GM20431 (cell line): Measurements from ENCODE around the gene SVEP1.

Source experiments
- in situ Hi-C: fragments of 300-500 bp; cut with MseI, MboI; formaldehyde crosslinking; loops from one replicate; pipeline ENCODE4 v1.15.0; 2020; ENCODE audit warnings: low sequenced_read_pairs; ENCODE audit not compliant: unreplicated experiment

Gene SVEP1

DNA sequence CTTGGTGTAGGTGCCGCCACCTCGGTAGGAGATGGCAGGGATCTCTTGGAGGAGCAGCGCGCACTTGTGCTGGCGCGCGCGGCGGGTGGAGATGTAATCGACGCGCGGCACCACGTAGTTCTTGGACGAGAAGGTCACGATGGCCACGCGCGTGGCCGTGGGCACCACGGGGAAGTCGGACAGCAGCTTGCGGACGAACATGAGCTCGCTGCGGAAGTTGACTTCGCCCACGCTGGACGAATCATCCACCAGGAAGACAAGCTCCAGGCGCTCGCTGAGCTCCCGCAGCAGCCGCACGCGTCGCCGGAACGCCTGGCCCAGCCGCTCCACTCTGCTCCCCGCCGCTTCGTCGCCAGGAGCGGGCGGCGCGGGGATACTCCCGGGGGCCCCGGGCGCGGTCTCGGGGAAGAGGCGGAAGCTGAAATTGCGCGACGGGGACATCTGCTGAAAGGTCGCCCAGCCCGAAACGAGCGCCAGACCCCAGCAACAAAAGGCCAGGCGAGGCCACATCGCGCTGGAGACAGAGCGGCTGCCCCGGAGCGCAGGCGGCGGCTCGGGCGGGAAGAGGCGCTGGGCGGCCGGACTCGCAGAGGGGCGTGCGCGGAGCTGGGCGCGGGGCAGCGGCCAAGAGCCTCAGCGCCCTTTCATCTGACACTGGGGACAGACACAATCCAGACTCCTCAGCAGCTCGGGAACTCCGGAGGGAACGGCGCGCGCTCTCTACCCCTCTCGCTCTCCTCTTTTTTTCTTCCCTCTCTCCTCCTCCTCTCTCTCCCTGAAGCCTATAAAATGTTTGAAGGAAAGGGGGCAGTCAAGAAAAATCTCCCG lies at the start of gene SVEP1:
Gene SVEP1, minus strand, starts transcription at position 708 of the 828 bp plus-strand sequence. Its CDS starts 198 bp downstream, at position 510.
- in situ Hi-C loops, result no loop called here

DNA sequence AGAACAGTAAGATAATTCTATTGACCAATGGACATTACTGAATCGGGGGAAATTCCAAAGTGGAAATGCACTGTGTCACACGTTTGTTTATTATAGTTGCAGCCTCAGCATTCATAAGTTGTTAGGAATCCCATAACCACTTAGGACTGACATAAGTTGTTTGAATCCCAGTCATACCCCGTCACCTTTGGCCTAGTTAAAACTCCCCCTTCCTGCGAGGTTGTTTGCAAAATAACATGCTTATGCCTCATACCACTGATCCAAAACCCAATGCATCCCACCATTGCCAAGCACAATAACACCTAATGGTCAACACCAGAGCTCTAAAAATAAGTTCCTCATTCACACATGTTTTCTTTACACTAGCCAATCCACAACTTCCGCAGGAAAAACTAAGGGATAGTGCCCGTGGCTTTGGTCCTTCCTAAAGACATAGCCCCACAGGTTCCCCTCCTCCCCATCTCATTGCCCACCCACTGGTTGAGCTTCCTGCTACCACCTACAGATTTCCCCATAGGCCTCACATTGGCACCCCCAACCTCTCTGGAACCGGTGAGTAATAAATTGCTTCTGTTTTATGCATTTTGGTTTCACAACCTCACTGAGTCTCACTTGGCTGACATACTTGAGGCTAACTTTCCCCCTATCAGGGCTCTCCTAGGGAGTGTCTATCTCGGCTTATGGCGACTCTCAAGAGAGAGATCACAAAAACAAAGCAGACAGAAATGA lies 46.7 kb upstream of the SVEP1 start:
- in situ Hi-C loops, result loop anchor here (25.0 kb wide), 1 partner anchor 661 kb away; no protein-coding TSS in a partner anchor

DNA sequence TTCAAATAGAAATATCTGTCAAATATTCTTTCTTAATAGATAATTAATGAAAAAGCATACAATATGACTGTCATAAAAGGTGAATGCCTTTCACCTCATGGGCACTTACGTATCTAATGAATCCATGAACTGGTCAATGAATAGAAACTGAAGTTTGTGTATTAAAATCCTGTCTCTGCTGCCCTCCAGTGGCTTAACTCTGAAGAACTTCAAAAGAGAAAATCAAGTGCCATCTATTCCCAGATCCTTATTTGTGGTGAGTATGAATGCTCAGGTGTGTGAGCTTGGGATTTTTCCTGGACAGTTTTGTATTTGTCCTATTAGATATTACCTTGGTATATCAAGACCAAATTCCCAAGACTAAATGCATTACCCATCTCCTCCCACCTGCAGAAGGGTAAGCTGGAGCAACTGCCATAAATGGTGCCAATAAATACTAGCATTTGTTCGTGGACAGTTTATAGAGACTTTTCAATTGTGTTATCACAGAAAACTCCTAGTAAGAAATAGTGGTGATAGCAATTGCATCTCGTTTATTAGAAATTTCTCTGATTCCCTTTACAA lies 44.0 kb upstream of the SVEP1 start:
- in situ Hi-C loops, result loop anchor here (25.0 kb wide), 1 partner anchor 436 kb away; no protein-coding TSS in a partner anchor

DNA sequence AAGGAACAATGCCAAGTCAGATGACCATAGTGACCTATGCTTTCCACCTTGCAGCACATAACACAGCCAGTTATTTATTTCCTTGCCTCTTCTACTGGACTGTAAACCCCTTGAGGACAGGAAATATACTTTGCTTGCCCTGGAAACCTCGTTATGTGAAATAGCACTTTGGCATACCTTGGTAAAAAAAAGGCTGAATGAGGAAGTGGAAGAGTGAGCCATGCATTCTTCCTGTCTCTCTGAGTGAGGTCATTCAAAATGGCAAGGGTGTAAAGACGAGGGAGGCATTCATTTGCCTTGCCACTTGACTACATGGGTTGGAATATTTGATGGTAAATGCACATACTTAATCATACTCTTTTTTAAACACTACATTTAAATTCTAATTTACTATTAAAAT lies 42.8 kb upstream of the SVEP1 start:
- in situ Hi-C loops, result loop anchor here (25.0 kb wide), 1 partner anchor 435 kb away; no protein-coding TSS in a partner anchor

DNA sequence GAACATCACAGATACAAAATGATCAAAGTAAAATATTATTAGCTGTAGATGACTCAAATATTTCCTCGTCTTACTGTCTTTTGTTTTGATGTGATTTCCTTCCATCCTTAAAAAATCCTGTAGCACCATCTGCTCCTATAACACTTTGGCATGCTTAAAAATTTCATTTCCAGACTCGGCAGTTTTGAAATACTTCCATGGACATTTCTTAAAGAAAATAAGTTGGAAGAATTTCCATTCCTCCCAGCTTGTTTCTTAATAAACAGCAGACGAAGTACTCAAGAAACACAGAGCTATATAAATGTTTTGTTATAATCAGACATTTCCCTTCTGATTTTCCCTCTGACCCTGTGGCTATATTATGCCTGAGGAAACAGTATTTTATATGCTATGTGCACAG lies 41.2 kb upstream of the SVEP1 start:
- in situ Hi-C loops, result loop anchor here (25.0 kb wide), 1 partner anchor 433 kb away; no protein-coding TSS in a partner anchor

DNA sequence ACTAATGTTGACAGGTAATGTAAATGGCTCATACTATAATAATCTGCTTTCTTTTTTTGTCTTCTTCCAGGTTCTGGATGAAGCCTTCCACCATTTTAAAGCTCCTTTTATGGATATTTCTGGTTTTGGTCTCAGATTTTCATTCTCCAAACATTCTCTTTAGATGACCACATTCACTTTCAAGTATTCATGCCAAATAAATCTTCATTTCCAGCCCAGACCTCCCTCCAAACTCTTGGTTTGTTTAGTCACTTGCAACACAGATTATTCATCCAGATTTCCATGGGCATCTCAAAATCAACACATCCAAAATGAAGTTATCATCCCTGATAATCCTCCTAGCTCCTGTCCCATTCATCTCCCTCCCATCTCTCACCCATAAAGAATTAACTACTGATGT lies 40.3 kb upstream of the SVEP1 start:
- in situ Hi-C loops, result loop anchor here (25.0 kb wide), 1 partner anchor 433 kb away; no protein-coding TSS in a partner anchor

DNA sequence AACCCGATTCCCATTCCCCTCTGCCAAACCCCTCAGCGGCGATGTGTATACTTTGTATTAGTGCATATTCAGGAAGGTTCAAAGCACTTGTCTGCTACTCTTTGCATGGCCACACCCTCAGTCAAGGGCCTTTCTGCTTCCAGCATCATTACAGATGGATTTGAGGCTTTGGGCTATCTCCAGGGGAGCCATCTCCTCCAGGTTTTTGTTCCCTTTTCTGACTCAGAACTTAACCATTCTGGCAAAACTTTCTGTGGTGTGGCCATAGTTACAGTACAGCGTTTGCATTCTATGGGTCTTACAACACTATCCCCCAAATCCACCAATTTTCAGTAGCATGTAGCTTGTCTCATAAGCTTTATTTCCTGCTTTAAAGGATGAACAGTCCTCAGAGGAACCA lies 36.0 kb upstream of the SVEP1 start:
- in situ Hi-C loops, result loop anchor here (25.0 kb wide), 1 partner anchor 428 kb away; no protein-coding TSS in a partner anchor

DNA sequence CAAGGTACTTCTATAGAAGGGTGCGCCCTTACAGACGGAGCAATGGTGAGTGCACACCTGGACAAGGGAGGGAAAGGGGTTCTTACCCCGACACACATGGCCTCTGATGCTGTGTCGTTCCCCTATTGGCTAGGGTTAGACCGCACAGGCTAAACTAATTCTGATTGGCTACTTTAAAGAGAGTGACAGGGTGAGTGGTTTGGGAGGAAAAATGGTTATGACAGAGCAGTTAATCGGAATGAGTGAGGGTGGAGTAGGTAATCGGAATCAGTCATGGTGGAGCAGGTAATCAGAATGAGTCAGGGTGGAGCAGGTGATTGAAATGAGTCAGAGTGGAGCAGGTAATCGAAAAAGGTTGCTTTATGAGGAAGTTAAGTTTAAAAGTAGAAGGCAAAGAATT lies 35.0 kb upstream of the SVEP1 start:
- in situ Hi-C loops, result loop anchor here (25.0 kb wide), 1 partner anchor 427 kb away; no protein-coding TSS in a partner anchor

DNA sequence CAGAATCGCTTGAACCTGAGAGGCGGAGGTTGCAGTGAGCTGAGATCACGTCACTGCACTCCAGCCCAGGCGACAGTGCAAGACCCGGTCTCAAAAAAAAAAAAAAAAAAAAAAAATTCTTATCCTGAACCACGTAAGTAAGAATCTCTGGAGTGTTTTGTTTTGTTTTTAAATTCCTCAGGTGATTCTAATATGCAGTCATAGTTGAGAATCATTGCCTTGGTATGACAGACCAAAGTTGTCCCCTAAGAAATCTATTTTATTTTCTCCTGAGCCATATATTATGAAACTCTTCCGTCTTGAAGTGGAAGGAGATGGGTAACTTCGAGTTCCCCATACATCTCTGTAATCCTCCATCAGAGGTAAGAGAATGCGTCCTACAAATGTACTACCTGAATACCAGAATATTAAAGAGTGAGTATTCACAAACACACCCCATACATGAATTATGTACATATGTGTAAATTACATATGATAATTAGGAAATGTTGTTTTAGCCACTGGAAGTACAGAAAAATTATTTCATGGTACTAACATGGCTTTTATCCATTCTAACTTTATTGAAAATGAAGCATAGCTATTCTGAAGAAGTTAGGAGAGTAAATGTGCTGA lies 26.7 kb upstream of the SVEP1 start:
- in situ Hi-C loops, result loop anchor here (25.0 kb wide), 1 partner anchor 419 kb away; no protein-coding TSS in a partner anchor

DNA sequence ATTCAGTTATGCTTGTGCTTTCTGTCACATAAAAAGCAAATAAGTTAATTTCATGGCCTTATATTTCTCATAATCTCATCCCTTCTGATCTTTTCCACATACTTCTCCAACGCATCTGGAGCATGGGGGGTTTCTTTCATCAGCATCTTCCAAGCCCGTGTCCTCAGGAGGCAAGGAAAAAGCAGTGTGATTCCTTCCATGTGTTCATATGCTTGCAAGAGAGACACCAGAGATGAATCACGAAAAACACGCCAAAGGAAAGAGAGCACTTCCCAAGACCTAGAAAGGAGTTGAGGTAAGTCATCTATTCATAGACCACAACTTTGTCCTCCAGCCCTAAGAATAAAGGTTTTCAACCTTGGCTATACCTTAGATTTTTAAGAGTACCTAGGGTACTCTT lies 26.0 kb upstream of the SVEP1 start:
- in situ Hi-C loops, result loop anchor here (25.0 kb wide), 1 partner anchor 418 kb away; no protein-coding TSS in a partner anchor

DNA sequence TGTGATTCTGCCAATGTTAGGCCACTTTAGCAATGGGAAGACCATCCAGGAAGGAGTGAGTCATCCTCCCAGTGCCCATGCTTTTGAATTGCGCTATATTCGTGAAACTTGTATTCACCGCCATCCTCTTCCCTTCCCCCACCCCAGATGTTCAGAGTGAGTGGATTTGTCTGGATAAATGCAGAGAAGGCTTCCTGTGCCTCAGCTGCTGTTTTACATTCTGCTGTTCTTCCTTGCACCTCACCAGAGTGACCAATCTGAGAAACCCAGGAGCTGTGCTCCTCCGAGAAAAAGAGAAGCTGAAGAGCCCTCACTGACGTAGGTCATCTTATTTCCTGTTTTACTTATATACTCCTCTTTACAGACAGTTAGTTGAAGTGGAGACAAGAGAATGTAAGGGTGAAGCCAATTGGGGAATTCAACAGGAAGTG lies 24.6 kb upstream of the SVEP1 start:
- in situ Hi-C loops, result loop anchor here (25.0 kb wide), 1 partner anchor 417 kb away; no protein-coding TSS in a partner anchor

DNA sequence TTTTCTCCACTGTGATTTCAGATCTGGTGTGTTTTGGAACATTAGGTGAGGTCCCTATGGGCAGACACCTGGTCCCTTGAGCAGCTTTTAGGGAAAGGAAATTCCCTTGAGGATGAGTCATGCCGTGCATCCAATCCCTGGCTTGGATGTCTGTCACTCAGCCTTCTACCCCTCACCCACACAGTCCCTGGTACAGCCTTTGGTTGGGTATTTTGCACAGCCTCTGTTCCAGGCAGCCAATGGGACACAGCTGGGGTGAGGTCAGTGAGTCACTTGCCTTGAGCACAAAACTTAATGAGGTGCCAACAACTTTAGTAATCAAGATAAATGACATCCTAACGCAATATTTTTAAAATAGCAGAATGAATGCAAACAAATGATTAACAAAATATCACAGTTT lies 22.7 kb upstream of the SVEP1 start:
- in situ Hi-C loops, result loop anchor here (25.0 kb wide), 1 partner anchor 415 kb away; no protein-coding TSS in a partner anchor

DNA sequence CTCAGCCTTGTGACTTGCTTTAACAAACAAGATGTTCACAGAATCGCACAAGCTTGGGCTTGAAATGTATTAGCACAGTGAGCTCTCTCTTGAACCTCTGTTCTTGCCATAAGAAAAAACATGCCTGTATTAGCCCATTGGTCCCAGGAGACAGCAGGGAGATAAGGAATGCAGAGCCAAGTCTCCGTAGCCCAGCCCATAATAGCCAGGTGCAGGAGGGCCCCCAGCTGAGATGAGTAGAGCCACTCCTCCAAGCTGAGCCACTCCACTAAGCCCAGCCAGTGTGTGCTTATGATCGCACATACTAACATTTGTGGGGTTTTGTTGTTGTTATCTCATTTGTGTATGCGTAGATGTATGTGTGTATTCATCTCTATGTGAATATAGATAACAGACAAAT lies 21.6 kb upstream of the SVEP1 start:
- in situ Hi-C loops, result loop anchor here (25.0 kb wide), 1 partner anchor 414 kb away; no protein-coding TSS in a partner anchor

DNA sequence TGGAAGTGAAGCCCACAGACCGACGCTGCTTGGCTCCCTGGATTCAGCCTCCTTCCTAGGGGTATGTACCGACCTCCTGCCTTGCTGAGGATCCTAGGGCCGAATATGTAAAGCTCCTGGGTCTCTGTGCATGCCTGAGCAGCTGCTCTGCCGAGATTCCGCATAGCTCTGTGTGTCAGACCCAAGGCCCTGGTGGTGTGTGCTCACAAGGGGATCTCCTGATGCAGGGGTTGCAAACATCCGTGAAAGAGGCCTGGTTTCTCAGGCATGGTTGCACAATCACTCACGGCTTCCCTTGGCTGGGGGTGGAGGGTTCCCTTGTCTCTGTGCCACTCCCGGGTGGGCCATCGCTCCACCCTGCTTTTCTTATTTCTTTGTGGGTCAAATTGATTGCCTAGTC lies 19.9 kb upstream of the SVEP1 start:
- in situ Hi-C loops, result no loop called here

DNA sequence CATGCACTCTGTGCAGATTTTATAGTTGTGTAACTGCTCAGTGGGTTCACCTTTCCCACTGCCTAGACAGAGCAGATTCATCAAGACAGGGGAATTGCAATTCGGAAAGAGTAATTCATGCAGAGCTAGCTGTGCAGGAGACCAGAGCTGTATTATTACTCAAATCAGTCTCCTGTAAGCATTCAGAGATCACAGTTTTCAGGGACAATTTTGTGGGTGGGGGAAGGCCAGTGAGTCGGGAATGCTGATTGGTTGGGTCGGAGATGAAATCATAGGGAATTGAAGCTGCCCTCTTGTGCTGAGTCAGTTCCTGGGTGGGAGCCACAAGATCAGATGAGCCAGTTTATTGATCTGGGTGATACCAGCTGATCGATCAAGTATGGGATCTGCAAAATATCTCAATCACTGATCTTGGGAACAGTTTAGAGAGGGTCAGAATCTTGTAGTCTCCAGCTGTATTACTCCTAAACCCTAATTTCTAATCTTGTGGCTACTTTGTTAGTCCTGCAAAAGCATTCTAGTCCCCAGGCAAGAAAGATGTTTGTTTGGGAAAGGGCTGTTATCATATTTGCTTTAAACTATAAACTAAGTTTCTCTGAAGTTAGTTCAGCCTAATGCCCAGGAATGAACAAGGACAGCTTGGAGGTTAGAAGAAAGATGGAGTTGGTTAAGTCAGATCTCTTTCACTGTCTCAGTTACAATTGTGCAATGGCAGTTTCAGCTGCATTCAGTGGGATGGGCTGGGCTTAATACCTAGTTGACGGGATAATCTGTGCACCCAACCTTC lies 12.7 kb upstream of the SVEP1 start:
- in situ Hi-C loops, result no loop called here

DNA sequence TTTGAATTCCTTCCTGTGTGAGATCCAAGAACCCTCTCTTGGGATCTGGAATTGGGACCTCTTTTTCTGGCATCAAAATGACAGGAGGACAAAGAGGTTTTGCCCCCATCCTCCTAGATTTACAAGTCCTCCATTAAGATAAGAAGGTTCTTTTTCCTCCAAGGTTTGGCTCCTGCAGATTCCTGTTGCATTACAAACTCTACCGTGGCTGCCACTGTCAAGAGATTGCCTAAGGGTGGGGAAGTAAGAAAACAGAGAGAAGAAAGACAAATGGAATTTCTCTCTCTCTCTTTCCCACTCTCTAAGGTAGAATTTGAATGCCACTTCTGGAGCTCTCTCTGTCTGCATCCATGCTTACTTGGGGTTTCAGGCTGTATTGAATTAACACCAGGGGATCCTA lies 12.0 kb upstream of the SVEP1 start:
- in situ Hi-C loops, result no loop called here

DNA sequence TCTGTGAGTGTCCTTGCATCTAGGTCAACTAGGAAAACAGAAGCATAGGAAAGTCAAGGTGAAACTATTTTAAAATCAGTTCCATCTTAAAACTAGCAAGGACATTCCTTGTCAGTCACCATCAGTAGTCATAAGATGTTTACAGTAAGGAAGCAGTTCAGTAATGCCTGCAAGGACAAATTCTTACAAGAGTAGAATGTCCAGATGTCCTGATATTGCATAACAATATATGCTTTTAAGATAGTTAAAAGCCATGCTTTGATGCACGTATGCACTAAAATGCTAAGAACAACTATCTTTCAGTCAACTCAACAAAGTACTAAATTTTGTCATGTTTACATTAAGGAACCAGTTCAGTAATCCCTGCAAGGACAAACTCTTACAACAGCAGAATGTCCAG lies 11.3 kb upstream of the SVEP1 start:
- in situ Hi-C loops, result no loop called here

DNA sequence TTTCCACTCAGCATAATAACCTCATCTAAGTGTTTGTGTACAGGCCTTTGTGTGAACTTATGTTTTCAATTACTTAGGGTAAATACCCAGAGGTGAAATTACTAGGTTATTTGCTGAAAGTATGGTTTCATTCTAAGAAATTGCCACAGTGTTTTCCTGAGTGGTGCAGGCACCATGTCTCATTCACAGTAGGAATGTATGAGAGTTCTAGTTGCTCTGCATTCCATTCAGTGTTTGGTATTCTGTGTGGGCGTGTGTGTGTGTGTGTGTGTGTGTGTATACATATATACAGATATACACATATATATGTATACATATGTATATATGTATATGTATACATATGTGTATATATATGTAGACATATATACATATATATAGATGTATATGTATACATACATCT lies 8.8 kb upstream of the SVEP1 start:
- in situ Hi-C loops, result no loop called here

DNA sequence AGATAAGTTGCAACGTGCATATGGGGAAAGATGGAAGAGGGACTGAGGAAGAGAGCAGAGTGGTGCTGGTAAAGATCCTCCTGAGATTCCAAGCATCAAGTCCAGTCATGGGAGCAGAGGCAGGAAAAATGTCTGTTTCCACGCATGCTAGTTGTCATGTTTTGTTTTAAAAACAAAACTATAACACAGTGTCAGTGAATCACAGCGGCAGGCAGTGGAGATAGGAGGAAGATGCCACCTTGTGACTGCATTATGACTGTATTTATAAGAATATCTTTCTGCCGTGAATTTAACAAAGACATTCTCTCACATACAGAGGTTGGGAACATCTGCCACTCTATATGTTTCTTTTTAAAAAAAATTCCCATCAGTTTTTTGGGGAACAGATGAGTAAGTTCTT lies 3.7 kb upstream of the SVEP1 start:
- in situ Hi-C loops, result no loop called here
